Liver (tissue), 2 donors: ENCODE data around the gene KATNB1.

Source experiments
- TF ChIP-seq, protein P1 (sequence below): fragments of 150-350 bp; IDR thresholded peaks from 2 replicates; pipeline ENCODE4 v1.5.1; 2017; ENCODE audit warnings: improper control_type of control experiment, low read depth, low read length; ENCODE audit not compliant: missing input control
- TF ChIP-seq, protein P2 (sequence below): IDR thresholded peaks from 2 replicates; pipeline ENCODE4 v1.6.1; 2016; ENCODE audit warnings: antibody characterized with exemption, mild to moderate bottlenecking
- donor health status: healthy.

- TF ChIP-seq, protein P1, sequence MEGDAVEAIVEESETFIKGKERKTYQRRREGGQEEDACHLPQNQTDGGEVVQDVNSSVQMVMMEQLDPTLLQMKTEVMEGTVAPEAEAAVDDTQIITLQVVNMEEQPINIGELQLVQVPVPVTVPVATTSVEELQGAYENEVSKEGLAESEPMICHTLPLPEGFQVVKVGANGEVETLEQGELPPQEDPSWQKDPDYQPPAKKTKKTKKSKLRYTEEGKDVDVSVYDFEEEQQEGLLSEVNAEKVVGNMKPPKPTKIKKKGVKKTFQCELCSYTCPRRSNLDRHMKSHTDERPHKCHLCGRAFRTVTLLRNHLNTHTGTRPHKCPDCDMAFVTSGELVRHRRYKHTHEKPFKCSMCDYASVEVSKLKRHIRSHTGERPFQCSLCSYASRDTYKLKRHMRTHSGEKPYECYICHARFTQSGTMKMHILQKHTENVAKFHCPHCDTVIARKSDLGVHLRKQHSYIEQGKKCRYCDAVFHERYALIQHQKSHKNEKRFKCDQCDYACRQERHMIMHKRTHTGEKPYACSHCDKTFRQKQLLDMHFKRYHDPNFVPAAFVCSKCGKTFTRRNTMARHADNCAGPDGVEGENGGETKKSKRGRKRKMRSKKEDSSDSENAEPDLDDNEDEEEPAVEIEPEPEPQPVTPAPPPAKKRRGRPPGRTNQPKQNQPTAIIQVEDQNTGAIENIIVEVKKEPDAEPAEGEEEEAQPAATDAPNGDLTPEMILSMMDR, result no peak
- TF ChIP-seq, protein P2, sequence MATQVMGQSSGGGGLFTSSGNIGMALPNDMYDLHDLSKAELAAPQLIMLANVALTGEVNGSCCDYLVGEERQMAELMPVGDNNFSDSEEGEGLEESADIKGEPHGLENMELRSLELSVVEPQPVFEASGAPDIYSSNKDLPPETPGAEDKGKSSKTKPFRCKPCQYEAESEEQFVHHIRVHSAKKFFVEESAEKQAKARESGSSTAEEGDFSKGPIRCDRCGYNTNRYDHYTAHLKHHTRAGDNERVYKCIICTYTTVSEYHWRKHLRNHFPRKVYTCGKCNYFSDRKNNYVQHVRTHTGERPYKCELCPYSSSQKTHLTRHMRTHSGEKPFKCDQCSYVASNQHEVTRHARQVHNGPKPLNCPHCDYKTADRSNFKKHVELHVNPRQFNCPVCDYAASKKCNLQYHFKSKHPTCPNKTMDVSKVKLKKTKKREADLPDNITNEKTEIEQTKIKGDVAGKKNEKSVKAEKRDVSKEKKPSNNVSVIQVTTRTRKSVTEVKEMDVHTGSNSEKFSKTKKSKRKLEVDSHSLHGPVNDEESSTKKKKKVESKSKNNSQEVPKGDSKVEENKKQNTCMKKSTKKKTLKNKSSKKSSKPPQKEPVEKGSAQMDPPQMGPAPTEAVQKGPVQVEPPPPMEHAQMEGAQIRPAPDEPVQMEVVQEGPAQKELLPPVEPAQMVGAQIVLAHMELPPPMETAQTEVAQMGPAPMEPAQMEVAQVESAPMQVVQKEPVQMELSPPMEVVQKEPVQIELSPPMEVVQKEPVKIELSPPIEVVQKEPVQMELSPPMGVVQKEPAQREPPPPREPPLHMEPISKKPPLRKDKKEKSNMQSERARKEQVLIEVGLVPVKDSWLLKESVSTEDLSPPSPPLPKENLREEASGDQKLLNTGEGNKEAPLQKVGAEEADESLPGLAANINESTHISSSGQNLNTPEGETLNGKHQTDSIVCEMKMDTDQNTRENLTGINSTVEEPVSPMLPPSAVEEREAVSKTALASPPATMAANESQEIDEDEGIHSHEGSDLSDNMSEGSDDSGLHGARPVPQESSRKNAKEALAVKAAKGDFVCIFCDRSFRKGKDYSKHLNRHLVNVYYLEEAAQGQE, result no peak
Measured at GRCh38 chr16:57701759-57702371, 33.7 kb upstream of the KATNB1 start.
